Measurements from ENCODE around the gene HLA-DRB1. TPM values are rescaled to one million over a fixed set of nuclear protein-coding genes. Genes with fewer than 3 reads are reported as not detected.
"Not testable (repeated sequence)": the region's sequence is repeated elsewhere in the genome, so short reads cannot be mapped to it uniquely, and the experiment has no call there.

Gene HLA-DRB1
- polyA plus RNA-seq (ENCODE audit: insufficient read depth in 1 of 5, insufficient read length in 5 of 5, low replicate concordance in 1 of 5): 10 to 100 TPM in 4 of 5 donors, 1 to 10 TPM in 1; 9.7 to 33.9 (median 21.7) TPM
- long read RNA-seq, donor 1, transcript HLA-DRB1-201 (6 exons, 1,229 nt): major isoform, 6 of 25 reads
- long read RNA-seq, donor 1, partial matches to known transcripts: 19 of 25 reads
- long read RNA-seq, donor 1, other reads (novel, unspliced or antisense): 0 of 25 reads
- long read RNA-seq, donor 2, transcript HLA-DRB1-201 (6 exons, 1,229 nt): major isoform, 6 of 16 reads
- long read RNA-seq, donor 2, partial matches to known transcripts: 10 of 16 reads
- long read RNA-seq, donor 2, other reads (novel, unspliced or antisense): 0 of 16 reads
- long read RNA-seq, donor 3, transcript HLA-DRB1-201 (6 exons, 1,229 nt): major isoform, 7 of 27 reads
- long read RNA-seq, donor 3, partial matches to known transcripts: 15 of 27 reads
- long read RNA-seq, donor 3, other reads (novel, unspliced or antisense): 5 of 27 reads
- long read RNA-seq, donor 4, transcript HLA-DRB1-201 (6 exons, 1,229 nt): major isoform, 8 of 8 reads
- long read RNA-seq, donor 4, partial matches to known transcripts: 0 of 8 reads
- long read RNA-seq, donor 4, other reads (novel, unspliced or antisense): 0 of 8 reads
- long read RNA-seq, donor 5, transcript HLA-DRB1-201 (6 exons, 1,229 nt): major isoform, 8 of 13 reads
- long read RNA-seq, donor 5, partial matches to known transcripts: 5 of 13 reads
- long read RNA-seq, donor 5, other reads (novel, unspliced or antisense): 0 of 13 reads
- long read RNA-seq, donor 6, transcript HLA-DRB1-201 (6 exons, 1,229 nt): major isoform, 13 of 25 reads
- long read RNA-seq, donor 6, partial matches to known transcripts: 12 of 25 reads
- long read RNA-seq, donor 6, other reads (novel, unspliced or antisense): 0 of 25 reads
- long read RNA-seq, donor 7, transcript HLA-DRB1-201 (6 exons, 1,229 nt): major isoform, 12 of 32 reads
- long read RNA-seq, donor 7, partial matches to known transcripts: 20 of 32 reads
- long read RNA-seq, donor 7, other reads (novel, unspliced or antisense): 0 of 32 reads
- long read RNA-seq, donor 8, transcript HLA-DRB1-201 (6 exons, 1,229 nt): major isoform, 5 of 10 reads
- long read RNA-seq, donor 8, partial matches to known transcripts: 5 of 10 reads
- long read RNA-seq, donor 8, other reads (novel, unspliced or antisense): 0 of 10 reads

DNA sequence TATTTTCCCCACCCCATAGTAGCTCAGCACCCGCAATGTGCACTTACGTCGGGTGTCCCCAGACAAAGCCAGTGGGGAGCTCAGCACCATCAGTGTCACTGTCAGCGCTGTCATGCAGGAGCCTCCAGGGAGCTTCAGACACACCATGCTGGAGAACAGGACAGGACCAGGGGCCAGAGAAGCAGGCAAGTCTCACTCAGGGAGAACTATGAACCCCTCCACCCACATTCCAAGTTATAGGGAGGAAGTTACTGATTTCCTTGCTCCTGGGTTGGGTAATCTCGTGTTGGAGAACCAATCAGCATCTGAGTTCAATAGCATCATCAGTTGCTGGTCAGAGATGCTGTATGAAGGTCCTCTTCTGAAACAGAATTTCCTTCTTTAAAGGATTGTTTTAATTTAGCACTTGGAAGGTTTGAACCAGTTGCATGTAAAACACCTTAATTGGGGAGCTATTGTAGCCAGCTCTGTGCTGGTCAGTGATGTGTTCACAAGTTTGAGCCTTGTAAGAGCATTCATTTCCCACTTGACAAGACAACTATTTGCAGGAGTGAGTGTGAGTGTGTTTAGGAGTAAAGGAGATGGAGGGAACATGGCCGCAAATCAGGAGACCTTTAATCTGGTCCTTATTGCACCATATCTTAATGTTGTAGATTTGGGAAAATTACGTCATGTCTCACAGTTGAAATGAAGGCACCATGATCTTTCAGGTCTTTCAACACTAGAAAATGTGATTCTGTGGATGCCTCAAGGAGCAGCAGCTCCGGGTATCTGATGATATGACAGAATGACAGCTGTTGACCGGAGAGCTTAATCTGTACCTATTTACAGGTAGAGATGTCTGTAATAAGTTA is at the start of gene HLA-DRB1:
HLA-DRB1 (minus strand) TSS at position 253 of the 854 bp plus-strand sequence; CDS start at position 147, 106 bp downstream.
- DNase-seq: no peak

DNA sequence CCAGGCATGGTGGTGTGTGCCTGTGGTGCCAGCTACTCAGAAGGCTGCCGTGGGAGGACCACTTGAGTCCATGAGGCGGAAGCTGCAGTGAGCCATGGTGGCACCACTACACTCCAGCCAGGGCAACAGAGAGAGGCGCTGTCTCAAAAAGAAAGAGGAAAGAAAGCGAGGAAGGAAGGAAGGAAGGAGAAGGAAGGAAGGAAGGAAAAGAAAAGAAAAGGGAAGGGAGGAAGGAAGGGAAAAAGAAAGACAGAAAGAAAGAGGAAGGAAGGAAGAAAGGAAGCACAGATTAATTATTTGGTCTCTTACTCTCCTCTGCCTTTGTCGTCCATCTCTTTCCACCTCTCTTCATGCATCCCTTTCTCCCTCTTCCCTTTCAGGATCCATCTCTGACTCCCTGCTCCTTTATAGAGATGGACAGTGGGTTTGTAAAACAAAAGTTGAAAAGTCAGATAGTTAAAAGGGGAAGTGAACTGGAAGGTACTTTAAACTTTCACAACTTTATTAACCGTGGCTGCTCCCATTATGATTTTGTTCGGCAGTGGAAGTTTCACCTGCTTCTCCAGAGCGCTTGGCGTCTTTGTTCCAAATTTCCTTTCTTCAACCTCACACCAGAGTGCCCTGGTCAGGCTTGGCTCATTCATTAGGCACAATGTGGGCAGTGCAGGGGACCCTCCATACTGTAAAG is 49.0 kb upstream of the HLA-DRB1 start:
- no peak for DNase-seq

DNA sequence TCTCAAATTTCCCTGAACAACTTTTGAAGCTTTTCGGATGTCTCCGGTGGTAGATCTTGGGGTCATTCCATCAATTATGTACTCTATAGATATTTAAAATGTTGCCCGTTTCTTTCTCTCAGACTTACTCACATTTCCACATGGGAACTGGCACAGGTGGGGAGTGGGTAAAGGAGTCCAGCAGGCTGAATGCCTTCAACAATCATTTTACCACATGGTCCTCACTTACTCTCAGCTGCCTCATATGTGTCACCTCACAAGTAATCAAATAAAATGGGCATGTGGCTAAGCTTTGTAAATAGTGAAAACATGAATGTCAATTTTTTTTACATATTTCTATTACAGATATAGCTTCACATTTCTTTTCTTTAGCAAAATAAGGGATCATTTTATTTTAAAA is 48.2 kb upstream of the HLA-DRB1 start:
- no peak for DNase-seq

DNA sequence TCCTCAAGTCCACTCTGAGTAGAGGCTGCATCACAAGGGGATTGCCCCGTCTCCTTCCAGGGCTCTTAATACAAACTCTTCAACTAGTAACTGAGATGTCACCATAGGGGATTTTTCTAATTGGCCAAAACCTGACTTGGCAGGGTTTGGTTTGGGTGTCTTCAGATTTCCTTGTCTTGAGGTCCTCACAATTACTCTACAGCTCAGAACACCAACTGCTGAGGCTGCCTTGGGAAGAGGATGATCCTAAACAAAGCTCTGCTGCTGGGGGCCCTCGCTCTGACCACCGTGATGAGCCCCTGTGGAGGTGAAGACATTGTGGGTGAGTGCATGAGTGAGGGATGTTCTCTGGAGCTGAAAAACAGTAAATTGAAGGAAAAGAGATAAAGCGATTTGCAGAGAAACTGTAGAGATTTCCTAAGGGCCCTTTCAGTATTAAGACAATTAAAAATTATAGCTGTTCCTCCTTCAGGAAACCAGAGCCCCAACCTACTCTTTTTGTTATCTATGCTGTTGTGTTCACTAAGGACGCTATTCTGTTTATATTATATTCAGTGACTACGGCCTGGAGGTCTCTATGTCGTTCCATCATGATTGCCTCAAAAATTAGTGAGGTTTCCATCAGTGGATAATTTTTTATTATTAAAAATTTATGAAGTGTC is 47.7 kb upstream of the HLA-DRB1 start, which contains the start of gene HLA-DQA1:
HLA-DQA1 (plus strand) TSS at position 188 of the 662 bp plus-strand sequence; CDS start at position 241, 53 bp downstream.
- DNase-seq: no peak

DNA sequence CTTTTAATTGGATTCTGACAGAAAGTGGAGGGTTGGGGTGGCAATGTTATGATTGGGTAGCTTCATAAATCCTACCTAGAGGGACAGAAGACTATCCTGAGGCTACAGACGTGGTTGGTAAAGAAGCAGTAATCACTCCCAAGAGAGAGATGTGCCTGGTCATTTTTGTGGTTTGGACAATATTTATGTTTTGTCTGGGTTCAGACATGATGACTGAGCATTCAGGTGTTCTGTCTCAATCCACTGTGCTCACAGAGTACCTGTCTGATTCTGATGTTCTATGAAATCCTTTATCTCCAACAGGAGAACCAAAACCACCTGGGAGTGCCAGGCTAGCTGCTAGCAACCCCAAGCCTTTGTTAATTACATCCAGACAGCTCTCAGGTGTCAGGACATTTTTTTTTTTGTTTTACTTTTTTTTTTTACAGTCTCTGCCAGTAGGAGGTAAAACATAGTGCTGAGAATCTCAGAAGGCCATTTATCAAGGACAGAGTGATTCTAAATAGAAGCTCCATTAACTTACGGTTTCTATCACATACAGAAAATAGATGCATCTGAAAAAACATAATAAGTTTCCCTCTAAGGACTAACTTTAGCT is 46.0 kb upstream of the HLA-DRB1 start:
- DNase-seq: no peak

DNA sequence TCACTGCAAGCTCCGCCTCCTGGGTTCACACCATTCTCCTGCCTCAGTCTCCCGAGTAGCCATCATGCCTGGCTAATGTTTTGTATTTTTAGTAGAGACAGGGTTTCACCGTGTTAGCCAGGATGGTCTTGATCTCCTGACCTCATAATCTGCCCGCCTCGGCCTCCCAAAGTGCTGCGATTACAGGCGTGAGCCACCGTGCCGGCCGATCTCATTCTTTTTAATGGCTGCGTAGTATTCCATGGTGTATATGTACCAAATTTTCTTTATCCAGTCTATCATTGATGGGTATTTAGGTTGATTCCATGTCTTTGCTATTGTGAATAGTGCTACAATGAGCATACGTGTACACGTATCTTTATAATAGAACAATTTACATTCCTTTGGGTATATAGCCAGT is 40.1 kb upstream of the HLA-DRB1 start:
- DNase-seq: not testable (repeated sequence)

DNA sequence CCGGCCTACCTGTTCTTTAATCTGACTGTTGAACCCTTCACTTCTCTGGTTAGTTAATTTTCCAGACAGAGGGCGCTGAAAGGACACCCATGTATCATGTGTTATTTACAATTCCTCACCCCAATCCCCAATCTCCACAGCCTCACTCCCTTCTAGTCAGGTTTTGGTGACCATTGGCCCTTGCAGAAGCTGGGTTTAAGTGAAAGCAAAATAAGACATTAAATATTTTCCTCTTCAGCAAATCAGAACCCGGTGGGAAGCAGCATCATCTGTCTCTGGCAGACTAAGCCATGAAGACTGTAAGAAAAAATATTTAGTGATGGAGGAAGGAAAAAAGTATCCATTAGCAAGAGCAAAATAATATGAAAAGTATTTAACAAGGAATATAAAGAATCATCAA is 38.2 kb upstream of the HLA-DRB1 start:
- DNase-seq: no peak

DNA sequence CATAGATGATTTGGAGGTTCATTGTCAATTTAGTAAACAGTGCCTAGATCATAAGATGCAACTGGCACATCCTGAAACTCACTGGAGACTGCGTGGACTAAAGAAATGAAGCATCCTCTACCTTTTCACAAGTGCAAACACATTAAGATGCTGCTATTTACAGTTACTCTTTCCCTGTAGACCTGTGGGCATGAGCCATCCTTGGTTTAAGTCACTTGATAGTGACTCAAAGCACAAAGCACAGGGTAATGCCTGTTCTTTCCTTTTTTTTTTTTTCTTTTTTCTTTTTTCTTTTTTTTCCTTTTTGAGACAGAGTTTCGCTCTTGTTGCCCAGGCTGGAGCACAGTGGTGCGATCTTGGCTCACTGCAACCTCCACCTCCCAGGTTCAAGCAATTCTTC is 37.6 kb upstream of the HLA-DRB1 start:
- no peak for DNase-seq

DNA sequence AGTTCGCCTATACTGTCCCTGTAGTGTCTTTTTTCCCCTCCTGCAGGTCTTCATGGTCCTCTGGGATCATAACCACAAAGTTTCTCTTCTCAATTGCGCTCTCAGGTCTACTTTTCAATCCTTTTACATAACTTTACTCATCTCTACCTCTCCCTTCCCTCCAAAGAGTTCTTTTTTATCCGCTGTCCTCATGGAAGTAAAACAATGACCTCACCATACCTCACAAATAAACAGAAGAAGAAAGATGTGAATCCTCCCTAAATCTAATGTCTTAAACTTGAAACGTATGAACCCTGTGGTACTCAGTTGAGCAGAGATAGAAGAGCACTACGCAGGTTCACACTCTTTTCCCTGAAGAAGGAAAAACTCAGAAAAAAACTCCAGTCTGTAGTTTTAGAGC is 35.5 kb upstream of the HLA-DRB1 start:
- no peak for DNase-seq

DNA sequence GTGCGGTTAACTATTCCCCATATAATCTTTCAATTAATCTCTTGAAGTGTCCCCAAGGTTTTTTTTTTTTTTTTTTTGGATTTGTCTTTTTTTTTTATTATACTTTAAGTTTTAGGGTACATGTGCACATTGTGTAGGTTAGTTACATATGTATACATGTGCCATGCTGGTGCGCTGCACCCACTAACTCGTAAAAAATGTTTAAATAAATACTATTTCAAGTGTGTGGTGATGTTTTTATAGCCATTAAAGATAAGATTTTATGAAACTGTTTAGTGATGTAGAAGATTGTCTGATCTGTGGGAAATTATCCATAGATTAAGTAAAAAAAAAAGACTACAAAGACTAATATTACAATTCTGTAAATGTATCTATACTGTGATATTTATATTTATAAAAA is 34.9 kb upstream of the HLA-DRB1 start:
- no peak for DNase-seq

DNA sequence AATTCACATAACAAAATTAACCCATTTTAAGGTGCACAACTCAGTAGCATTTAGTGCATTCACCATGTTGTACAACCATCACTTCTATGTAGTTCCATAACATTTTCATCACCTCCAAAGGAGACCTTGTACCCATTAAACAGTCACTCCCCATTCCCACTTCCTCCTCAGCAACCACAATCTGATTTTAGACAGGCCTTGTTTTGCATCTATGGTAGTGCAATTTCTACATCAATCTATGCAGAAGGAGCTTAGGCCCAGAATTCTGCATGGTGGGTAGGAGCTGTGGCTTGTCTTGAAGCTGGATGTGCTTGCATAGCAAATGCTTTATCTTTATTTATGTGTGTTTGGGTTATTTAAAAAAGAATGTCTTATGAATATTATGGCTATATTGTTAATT is 34.0 kb upstream of the HLA-DRB1 start:
- DNase-seq: no peak

DNA sequence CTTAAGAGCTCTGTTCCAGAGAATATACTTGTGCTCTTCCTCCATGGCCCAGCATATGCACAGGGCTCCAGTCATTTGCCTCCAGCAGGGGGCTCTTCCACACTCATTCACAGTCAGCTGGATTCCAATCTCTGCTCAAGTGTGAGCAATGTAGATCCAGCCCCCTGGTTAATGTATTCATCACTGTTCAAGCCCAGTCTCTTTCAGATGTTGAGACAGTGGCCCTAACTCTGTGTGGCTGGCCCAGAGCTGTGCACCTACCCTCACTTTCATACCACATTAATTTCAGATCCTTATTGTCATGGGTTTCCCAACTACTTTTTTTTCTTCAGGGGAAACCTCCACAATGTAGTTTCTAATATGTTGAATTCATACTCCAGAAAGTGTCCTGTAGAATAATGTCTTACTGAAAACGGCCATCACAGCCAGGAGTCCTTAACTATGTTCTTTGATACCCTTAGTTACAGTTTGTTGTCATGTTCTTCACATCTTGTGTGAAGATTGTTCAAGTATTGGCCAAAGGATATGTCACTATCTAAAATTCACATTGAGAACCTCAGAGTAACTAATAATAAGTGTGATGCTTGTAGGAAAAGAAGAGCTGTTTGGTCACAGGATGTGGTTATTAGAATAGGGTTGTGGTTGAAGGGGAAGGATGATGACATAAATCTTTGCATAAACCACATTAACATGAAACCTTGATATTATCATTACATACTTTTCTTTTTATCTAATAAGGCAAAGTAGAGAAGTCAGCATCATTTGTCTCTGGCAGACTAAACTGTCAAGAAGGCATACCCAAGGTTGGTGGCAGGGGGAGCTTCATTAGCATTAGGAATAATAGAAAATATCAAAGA is 33.1 kb upstream of the HLA-DRB1 start:
- no peak for DNase-seq

DNA sequence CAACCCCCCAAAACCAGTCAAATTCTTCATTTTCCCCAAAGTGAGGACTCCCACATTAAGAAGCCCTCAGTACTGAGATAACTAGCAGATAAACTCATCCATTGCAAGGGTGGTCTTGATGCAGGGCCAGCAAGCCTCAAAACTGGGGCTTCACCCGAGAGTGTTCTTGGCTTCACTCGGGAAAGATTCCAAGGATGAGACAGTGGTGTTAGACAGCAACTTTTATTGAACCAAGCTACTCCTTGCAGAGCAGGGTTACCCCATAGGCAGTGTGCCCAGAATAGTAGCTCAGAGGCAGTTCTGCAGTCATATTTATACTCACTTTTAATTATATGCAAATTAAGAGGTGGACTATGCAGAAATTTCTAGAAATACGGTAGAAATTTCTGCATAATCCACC is 31.7 kb upstream of the HLA-DRB1 start:
- DNase-seq: no peak

DNA sequence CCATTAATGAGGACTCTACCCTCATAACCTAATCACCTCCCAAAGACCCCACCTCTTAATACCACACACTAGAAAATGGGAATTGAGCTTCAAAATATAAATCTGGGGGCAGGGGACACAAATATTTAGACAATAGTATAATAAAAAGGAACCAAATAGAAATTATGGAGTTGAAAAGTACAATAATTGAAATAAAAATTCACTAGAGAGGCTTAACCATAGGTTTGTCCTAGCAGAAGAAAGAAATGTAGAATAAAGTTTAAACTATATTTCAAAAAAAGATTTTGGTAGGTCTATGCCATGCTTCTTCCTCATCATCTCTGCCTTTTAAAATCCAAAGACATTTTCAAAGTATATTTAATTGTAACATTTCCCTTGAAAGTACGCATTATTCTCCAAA is 28.1 kb upstream of the HLA-DRB1 start:
- no peak for DNase-seq

DNA sequence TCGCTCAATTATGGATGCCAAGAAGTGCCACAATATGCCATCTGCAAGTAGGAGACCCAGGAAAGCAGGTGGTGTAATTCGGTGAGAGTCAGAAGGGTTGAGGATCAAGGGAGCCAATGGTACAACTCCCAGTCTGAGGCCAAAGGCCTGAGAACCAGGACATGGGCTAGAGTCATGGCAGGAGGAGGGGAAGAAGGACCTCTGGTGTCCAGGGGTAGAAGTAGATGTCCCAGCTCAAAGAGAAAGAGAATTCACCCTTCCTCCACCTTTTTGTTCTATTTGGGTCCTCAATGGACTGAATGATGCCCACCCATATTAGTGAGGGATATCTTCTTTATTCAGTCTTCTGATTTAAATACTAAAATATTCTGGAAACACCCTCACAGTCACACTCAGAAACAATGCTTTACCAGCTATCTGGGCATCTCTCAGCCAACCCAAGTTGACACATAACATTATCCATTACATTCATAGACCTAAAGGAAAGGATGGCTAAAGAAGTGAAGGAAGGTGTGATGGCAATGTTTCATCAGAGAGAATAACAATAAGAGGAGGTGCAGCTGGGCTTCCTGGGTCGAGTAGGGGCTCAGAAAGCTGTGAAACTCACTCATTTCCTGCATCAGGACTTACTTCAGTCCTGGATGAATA is 26.4 kb upstream of the HLA-DRB1 start:
- no peak for DNase-seq

DNA sequence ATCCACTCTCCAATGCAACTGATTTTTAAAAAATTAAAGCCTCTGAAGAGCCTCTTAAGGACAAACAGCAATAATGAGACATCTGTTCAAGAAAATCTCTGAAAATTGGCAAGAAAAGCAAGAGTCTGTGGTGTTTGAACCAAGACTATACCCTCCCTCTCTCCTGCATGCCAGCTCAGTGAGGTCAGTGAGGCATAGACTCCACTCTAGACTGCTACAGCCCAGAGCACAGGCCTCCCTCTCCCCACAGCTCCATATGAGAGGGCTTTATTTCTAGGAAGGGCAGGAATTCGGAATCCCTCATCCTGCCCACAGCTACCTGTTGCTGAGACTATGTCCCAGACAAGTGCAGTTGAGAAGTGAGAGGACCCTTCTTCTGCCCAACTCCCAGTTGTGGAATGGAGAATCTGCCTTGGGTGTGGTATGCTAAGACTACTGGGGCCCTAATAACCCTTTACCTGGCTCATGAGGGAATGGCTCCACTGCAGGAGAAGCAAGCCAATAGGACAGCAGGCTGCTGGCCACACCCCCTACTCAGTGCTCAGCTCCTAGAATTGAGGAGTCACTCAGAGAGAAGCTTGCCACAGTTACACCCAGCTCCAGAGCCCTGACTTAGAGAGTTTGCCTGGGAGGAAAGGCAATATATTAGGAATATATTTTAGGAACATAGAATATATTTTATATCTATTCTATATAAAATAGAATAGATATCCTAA is 24.9 kb upstream of the HLA-DRB1 start:
- no peak for DNase-seq

DNA sequence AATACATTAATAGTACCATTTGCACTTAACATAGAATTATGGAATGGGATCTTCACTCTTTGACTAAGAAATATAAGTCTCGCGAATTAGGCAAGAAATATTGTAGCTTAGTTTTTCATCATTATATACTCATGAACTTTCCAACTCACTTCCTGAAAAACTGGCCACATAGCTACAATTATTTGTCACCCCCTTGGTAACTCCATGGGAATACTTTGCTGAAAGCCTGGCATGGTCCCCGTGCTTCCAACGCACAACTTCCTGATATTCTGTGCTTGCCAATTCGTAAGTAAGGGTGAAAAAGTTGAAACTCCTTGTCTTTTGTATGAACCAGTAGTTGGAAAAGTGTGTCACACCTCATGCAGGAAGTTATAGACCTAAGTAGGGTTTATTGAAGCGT is 23.8 kb upstream of the HLA-DRB1 start:
- DNase-seq: no peak

Data from right lung (tissue), 10 donors.